HCT116 (cell line): Measurements from ENCODE around the gene CYP3A7. TPM values are rescaled to one million over a fixed set of nuclear protein-coding genes. Genes with fewer than 3 reads are reported as not detected.

Source experiments
- ATAC-seq: fragments of 200-7000 bp; cut with Tn5 transposase; 2 replicates; pipeline ENCODE4 v1.9.1; 2020; ENCODE audit warnings: mild to moderate bottlenecking, moderate library complexity
- BruUV-seq: library from RNA; stranded (reverse); fragments of 400-500 nt; replicated peaks from 2 replicates; lab custom pipeline; 2021; lab: Mats Ljungman, UMichigan
- CTCF ChIA-PET: fragments of 300-600 bp; sonication (Branson Sonifier 250); formaldehyde crosslinking; loops from one replicate; lab custom pipeline; 2021; ENCODE audit warnings: antibody characterized with exemption; lab: Charles Lee
- POLR2A ChIA-PET: fragments of 300-600, 350-600 bp; sonication (Branson Sonifier 250); formaldehyde crosslinking; loops from one replicate; lab custom pipeline; 2021; ENCODE audit warnings: antibody characterized with exemption; lab: Charles Lee
- RAD21 ChIA-PET, 2 experiments: fragments of 300-600 bp; sonication (Branson Sonifier 250); formaldehyde crosslinking; loops; one replicate each; lab custom pipeline; 2023; ENCODE audit warnings: low total read pairs in 2 of 2; ENCODE audit not compliant: uncharacterized antibody in 2 of 2, unreplicated experiment in 2 of 2, low non-redundant PET in 1 of 2; lab: Charles Lee
- DNase-seq: peaks from one replicate; pipeline ENCODE4 v3.0.0-alpha.2; 2010; ENCODE audit warnings: low read depth, low spot score
- H2AFZ ChIP-seq: fragments of 200-600 bp; shearing (Covaris generic), sonication (generic); 2 replicates; pipeline ENCODE4 v1.6.1; 2017; ENCODE audit warnings: low read depth, mixed run types, mixed read lengths, antibody characterized with exemption, low read length; ENCODE audit not compliant: poor library complexity, severe bottlenecking
- H3K27ac ChIP-seq: 2 replicates; pipeline ENCODE4 v1.5.1; 2012; ENCODE audit warnings: low read depth, low read length
- H3K27me3 ChIP-seq: fragments of 200-600 bp; sonication (generic); 2 replicates; pipeline ENCODE4 v1.6.1; 2016; ENCODE audit warnings: mixed run types, low read length, mixed read lengths; ENCODE audit not compliant: insufficient read depth
- H3K36me3 ChIP-seq, 2 experiments: fragments of 200-500 bp in 1 of 2; fragments of 200-600 bp in 1 of 2; sonication (Bioruptor generic) in 1 of 2; sonication (generic) in 1 of 2; 2 replicates each; pipeline versions ENCODE4 v1.5.1 to v1.6.1; 2014 to 2016; ENCODE audit warnings: low read length in 2 of 2, inconsistent platforms in 1 of 2, mixed read lengths in 1 of 2, mixed run types in 1 of 2; ENCODE audit not compliant: insufficient read depth in 2 of 2, control insufficient read depth in 1 of 2
- H3K4me1 ChIP-seq, 2 experiments: fragments of 200-600 bp in 1 of 2; sonication (generic) in 1 of 2; 2 replicates each; pipeline versions ENCODE4 v1.5.1 to v1.6.1; 2012 to 2017; ENCODE audit warnings: low read length in 2 of 2, inconsistent platforms in 1 of 2, mild to moderate bottlenecking in 1 of 2, mixed read lengths in 1 of 2, mixed run types in 1 of 2, moderate library complexity in 1 of 2; ENCODE audit not compliant: insufficient read depth in 2 of 2, control insufficient read depth in 1 of 2
- H3K4me2 ChIP-seq: fragments of 200-600 bp; sonication (generic); 2 replicates; pipeline ENCODE4 v1.6.1; 2017; ENCODE audit warnings: mixed run types, low read length, mixed read lengths
- H3K4me3 ChIP-seq, 2 experiments: fragments of 200-600 bp in 1 of 2; sonication (generic) in 1 of 2; replicated peaks in 1 of 2; 2 replicates each; pipeline ENCODE4 v1.5.1; 2011 to 2016; ENCODE audit warnings: low read length in 2 of 2, control low read depth in 1 of 2, low read depth in 1 of 2, mild to moderate bottlenecking in 1 of 2, mixed read lengths in 1 of 2, mixed run types in 1 of 2
- H3K79me2 ChIP-seq: fragments of 200-600 bp; sonication (generic); 2 replicates; pipeline ENCODE4 v1.6.1; 2017; ENCODE audit warnings: mild to moderate bottlenecking, mixed run types, low read length, moderate library complexity, mixed read lengths; ENCODE audit not compliant: insufficient read depth
- H3K9ac ChIP-seq: fragments of 200-600 bp; sonication (generic); 2 replicates; pipeline ENCODE4 v1.6.1; 2016; ENCODE audit warnings: low read length, mixed read lengths
- H3K9me2 ChIP-seq: fragments of 200-600 bp; sonication (generic), shearing (Covaris generic); 2 replicates; pipeline ENCODE4 v1.6.1; 2017; ENCODE audit warnings: mixed run types, mild to moderate bottlenecking, moderate library complexity; ENCODE audit not compliant: insufficient read depth
- H3K9me3 ChIP-seq, 2 experiments: fragments of 200-500 bp in 1 of 2; fragments of 200-600 bp in 1 of 2; sonication (Bioruptor generic) in 1 of 2; sonication (generic) in 1 of 2; 2 replicates each; pipeline ENCODE4 v1.6.1; 2014 to 2017; ENCODE audit warnings: low read length in 2 of 2, mixed read lengths in 2 of 2, inconsistent platforms in 1 of 2, low read depth in 1 of 2, mild to moderate bottlenecking in 1 of 2, mixed run types in 1 of 2, moderate library complexity in 1 of 2; ENCODE audit not compliant: control insufficient read depth in 1 of 2, insufficient read depth in 1 of 2
- H4K20me1 ChIP-seq: fragments of 200-600 bp; sonication (generic), shearing (Covaris generic); 2 replicates; pipeline ENCODE4 v1.6.1; 2017; ENCODE audit warnings: mixed run types, mild to moderate bottlenecking, moderate library complexity; ENCODE audit not compliant: insufficient read depth
- ATF3 ChIP-seq: IDR thresholded peaks from 2 replicates; pipeline ENCODE4 v1.6.1; 2012
- CEBPB ChIP-seq: IDR thresholded peaks from 2 replicates; pipeline ENCODE4 v1.6.1; 2012; ENCODE audit warnings: low read depth
- CTCF ChIP-seq, 3 experiments: fragments of 200-600 bp in 1 of 3; sonication (generic) in 1 of 3; IDR thresholded peaks in 2 of 3; conservative IDR thresholded peaks in 1 of 3; 2 replicates each; pipeline ENCODE4 v1.5.1; 2012 to 2017; ENCODE audit warnings: low read depth in 2 of 3, low read length in 2 of 3, antibody characterized with exemption in 1 of 3, borderline replicate concordance in 1 of 3, control low read depth in 1 of 3, mild to moderate bottlenecking in 1 of 3, mixed read lengths in 1 of 3, mixed run types in 1 of 3, moderate library complexity in 1 of 3; ENCODE audit not compliant: insufficient read depth in 1 of 3
- EGR1 ChIP-seq: IDR thresholded peaks from 2 replicates; pipeline ENCODE4 v1.6.1; 2012; ENCODE audit warnings: low read depth
- FOSL1 ChIP-seq: IDR thresholded peaks from 2 replicates; pipeline ENCODE4 v1.6.1; 2012; ENCODE audit warnings: low read depth
- JUND ChIP-seq: IDR thresholded peaks from 2 replicates; pipeline ENCODE4 v1.6.1; 2012
- MAX ChIP-seq: IDR thresholded peaks from 2 replicates; pipeline ENCODE4 v1.6.1; 2012
- POLR2A ChIP-seq: IDR thresholded peaks from 2 replicates; pipeline ENCODE4 v1.7.0; 2011; ENCODE audit warnings: borderline replicate concordance; ENCODE audit not compliant: insufficient read depth, insufficient read length; ENCODE audit errors: extremely low read depth
- POLR2AphosphoS5 ChIP-seq: IDR thresholded peaks from 2 replicates; pipeline ENCODE4 v1.6.1; 2011; ENCODE audit warnings: mild to moderate bottlenecking, low read depth, low read length, moderate library complexity
- SP1 ChIP-seq: IDR thresholded peaks from 2 replicates; pipeline ENCODE4 v1.6.1; 2012; ENCODE audit warnings: low read depth
- SRF ChIP-seq: IDR thresholded peaks from 2 replicates; pipeline ENCODE4 v1.6.1; 2012; ENCODE audit warnings: low read depth
- TCF7L2 ChIP-seq: IDR thresholded peaks from 2 replicates; pipeline ENCODE4 v1.7.0; 2011; ENCODE audit warnings: borderline replicate concordance, inconsistent platforms; ENCODE audit not compliant: insufficient read depth, insufficient read length; ENCODE audit errors: extremely low read depth
- ZBTB33 ChIP-seq: IDR thresholded peaks from 2 replicates; pipeline ENCODE4 v1.6.1; 2011; ENCODE audit warnings: mild to moderate bottlenecking, low read length, moderate library complexity; ENCODE audit not compliant: insufficient replicate concordance; ENCODE audit errors: extremely low read depth
- ZFX ChIP-seq: fragments of 450-650 bp; IDR thresholded peaks from 2 replicates; pipeline ENCODE4 v1.6.1; 2017
- intact Hi-C: fragments of 100-400 bp; cut with micrococcal nuclease; formaldehyde crosslinking; loops from 2 replicates; pipeline ENCODE4 v1.10.0; 2022
- total RNA-seq: library from RNA; stranded (reverse); gene quantifications from one replicate; pipeline ENCODE4 v1.2.1, GENCODE V29; 2021; ENCODE audit not compliant: unreplicated experiment

CYP3A7 gene
- total RNA-seq, 1 experiment from 2014 or later, result not detected

GRCh38 chr7:99742737-99743394 is 7.9 kb upstream of the CYP3A7 start (continued):
- no peak for TF ChIP-seq ATF3
- no peak for TF ChIP-seq JUND
- TF ChIP-seq, all 23 proteins: peak for 0

- TF ChIP-seq CEBPB, result no peak
- no peak for TF ChIP-seq POLR2AphosphoS5
- no peak for TF ChIP-seq JUND
- TF ChIP-seq POLR2A, result no peak
- TF ChIP-seq ZFX, result no peak
- TF ChIP-seq EGR1, result no peak
- TF ChIP-seq CTCF (IDR thresholded peaks at IDR 0.05 in 2 of 3, conservative IDR thresholded peaks at IDR 0.05 in 1 of 3; ENCODE audit: borderline replicate concordance in 1 of 3, insufficient read depth in 1 of 3, low read depth in 2 of 3, low read length in 2 of 3), result no peak
- TF ChIP-seq SP1, result no peak
- no peak for TF ChIP-seq ZBTB33
- no peak for TF ChIP-seq SRF
- no peak for TF ChIP-seq MAX
- no peak for TF ChIP-seq FOSL1
- no peak for TF ChIP-seq TCF7L2
- ChIA-PET CTCF (no interaction called here), POLR2A (no interaction called here), RAD21 (no interaction called here)
- DNase-seq (no peak), ATAC-seq (no peak)
- Histone ChIP-seq H3K27me3 (no peaks in the 10 kb centered on the region), H3K9me3 (no peaks in the 10 kb centered on the region), H3K9ac (no peak overlapping the region), H3K79me2 (no peaks in the 10 kb centered on the region), H3K4me3 (no peak overlapping the region), H3K4me1 (no peaks in the 10 kb centered on the region), H3K9me2 (no peaks in the 10 kb centered on the region), H2AFZ (no peak overlapping the region), H4K20me1 (no peaks in the 10 kb centered on the region), H3K27ac (no peak overlapping the region), H3K4me2 (no peak overlapping the region), H3K36me3 (no peaks in the 10 kb centered on the region)
- intact Hi-C loops, result no loop called here
- BruUV-seq, result no TSS peak
Measured at GRCh38 chr7:99741441-99741795, 6.4 kb upstream of the CYP3A7 start.
